Left kidney (tissue), 2 donors: Measurements from ENCODE around the gene GFRA1. TPM values are rescaled to one million over a fixed set of nuclear protein-coding genes. Genes with fewer than 3 reads are reported as not detected.
"Not testable (repeated sequence)": the region's sequence is repeated elsewhere in the genome, so short reads cannot be mapped to it uniquely, and the experiment has no call there.

Experiments
- DNase-seq: peaks from one replicate; pipeline ENCODE4 v3.0.0-alpha.2; 2013
- polyA plus RNA-seq: library from polyadenylated mRNA; unstranded; fragments of 120-200 nt; gene quantifications from one replicate; pipeline ENCODE4 v1.2.1, GENCODE V29; 2013; ENCODE audit not compliant: insufficient read length

Gene GFRA1
- polyA plus RNA-seq, 1 donor: 29.8 TPM

- DNase-seq: no peak
Measured at GRCh38 chr10:116198676-116199035, 74.3 kb downstream of the GFRA1 start.

- no peak for DNase-seq
Measured at GRCh38 chr10:116197946-116198675, 74.9 kb downstream of the GFRA1 start.

GRCh38 chr10:116195583-116195982 lies 77.4 kb downstream of the GFRA1 start:
- DNase-seq: no peak

GRCh38 chr10:116195039-116195438 lies 78.0 kb downstream of the GFRA1 start:
- DNase-seq: no peak

GRCh38 chr10:116194061-116194460 lies 78.9 kb downstream of the GFRA1 start:
- no peak for DNase-seq

DNA sequence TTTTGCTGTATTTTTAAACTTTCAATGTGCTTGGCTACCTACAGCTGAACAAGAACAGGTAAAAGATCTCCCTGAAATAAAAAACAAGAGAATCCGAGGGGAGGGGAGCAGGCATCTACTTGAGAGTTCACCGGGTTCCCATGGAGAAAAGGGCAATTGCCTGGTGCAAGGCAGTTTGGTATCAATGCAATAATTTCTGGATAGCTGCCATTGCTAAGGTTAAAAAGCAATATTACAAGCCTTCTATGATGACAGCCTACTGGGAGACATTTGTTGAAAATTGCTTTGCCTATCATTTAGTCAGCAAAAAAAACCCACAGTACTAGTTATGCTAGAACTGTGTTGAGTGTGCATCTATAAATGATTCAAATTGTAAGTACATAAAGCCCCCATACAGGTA lies 82.1 kb downstream of the GFRA1 start:
- DNase-seq: no peak

- DNase-seq: no peak
Measured at GRCh38 chr10:116186273-116186672, 86.7 kb downstream of the GFRA1 start.

DNA sequence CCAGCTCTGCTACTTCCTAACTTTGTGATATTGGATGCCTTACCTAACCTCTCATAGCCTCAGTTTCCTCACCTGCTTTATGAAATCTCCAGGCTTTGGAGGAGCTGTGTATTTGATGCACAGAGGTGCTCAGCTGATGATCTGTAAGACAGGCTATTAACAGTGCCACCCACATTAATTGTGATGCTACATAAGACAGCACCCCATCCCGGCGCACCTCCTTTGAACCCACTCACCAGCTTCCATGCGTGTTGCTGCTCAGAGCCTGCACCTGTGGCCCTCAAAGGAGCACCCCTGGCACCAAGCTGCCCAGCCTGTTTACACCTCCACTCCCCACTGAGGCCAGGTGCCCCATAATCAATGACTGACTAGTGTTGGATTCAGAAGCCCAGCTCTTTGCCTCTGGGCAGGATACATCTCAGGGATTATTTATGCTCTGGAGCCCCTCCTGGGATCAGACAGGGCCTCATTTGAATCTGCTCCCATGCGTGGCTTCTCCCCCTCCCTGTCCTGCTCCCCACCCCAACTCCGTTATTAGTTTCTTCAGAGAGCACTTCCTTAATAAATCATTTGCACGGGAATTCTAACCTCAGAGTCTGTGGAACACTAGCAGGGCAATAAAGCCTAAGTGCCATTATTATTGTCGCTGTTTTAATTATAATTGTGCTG lies 87.7 kb downstream of the GFRA1 start:
- no peak for DNase-seq

DNA sequence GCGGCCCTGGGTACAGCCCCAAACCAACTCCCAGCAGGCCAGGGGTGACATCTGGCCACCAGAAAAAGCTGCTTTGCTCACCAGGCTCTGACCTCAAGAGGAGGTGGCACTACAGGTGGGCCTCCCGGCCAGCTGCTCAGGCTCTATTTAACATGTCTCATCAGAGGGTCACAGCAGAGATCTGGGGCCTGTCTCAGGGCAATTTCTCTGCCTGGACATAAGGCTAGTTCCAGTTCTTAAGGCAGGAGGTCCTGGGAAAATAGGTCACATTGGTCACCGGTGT lies 88.6 kb downstream of the GFRA1 start:
- DNase-seq: no peak

GRCh38 chr10:116183733-116184511 lies 89.1 kb downstream of the GFRA1 start:
- peak; percentile 35 for DNase-seq

DNA sequence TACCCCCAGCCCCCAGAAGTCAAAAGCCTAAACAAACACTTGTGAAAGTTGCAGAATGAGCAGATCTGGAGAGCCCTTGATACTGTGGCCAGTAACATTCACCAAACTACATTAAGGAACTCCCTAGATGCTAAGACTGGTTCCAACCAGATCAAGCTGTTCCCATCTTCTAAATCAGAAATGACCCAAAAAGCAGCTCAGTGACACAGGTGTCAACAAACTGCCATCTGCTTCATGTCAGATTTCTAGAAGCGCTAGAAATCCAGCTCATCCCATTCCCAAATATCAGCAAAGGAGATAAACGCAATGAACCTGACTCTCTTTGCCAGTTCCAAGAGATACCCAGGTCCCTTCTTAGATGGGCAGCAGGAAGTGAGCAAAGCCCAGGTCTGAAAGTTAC lies 90.6 kb downstream of the GFRA1 start:
- DNase-seq: no peak

GRCh38 chr10:116178086-116178605 lies 94.9 kb downstream of the GFRA1 start:
- DNase-seq: no peak

- no peak for DNase-seq
Measured at GRCh38 chr10:116175231-116175630, 97.8 kb downstream of the GFRA1 start.

GRCh38 chr10:116171505-116171904 lies 101.5 kb downstream of the GFRA1 start:
- DNase-seq: no peak

- DNase-seq: no peak
Measured at GRCh38 chr10:116170815-116171250, 102.2 kb downstream of the GFRA1 start.

- DNase-seq: no peak
Measured at GRCh38 chr10:116169782-116170445, 103.1 kb downstream of the GFRA1 start.

DNA sequence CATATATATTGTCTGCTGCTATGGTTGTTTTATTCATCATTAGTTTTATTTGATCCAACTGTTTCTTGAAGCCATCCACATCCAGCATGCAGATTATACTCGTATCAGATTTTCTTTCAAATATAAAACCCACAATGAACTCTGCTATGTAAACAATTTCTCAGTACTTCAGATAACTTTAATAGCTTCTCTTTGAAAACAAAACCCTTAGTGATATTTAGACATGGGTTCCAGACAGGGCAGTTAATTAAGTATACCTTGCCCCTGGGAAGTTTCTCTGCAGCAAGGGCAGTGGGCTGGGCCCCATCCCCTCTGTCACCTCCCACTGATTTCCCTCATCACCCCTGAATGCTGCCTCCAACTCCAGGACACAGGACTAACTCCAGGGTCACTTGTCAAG lies 104.3 kb downstream of the GFRA1 start:
- no peak for DNase-seq

DNA sequence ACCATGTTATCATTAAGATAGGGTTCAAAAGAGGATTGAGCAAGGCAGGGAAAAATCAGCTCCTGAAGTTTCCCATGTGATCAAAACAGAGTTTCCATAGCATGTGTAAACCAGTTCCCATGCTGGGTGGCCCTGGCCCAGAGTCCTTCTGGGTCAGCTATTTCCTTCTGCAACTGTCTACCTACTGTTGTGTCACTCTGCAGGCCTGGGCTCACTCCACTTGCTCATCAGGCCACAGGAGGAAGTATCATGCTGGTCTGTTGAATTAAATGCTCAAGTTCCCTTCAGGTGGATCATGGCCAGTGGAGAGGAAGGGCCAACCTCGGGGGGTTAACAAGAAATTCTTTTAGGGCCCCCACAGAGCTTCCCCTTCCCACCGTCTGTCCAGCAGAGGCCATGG lies 104.7 kb downstream of the GFRA1 start:
- no peak for DNase-seq

DNA sequence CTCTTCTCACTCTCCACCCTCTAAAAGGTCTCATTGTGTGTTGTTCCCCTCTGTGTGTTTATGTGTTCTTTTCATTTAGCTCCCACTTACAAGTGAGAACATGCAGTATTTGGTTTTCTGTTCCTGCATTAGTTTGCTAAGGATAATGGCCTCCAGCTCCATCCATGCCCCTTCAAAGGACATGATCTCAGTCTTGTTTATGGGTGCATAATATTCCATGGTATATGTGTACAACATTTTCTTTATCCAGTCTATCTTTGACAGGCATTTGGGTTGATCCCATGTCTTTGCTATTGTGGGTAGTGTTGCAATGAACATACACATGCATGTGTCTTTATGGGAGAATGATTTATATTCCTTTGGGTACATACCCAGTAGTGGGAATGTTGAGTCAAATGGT lies 107.1 kb downstream of the GFRA1 start:
- not testable (repeated sequence) for DNase-seq

GRCh38 chr10:116164291-116164690 lies 108.7 kb downstream of the GFRA1 start:
- DNase-seq: no peak

DNA sequence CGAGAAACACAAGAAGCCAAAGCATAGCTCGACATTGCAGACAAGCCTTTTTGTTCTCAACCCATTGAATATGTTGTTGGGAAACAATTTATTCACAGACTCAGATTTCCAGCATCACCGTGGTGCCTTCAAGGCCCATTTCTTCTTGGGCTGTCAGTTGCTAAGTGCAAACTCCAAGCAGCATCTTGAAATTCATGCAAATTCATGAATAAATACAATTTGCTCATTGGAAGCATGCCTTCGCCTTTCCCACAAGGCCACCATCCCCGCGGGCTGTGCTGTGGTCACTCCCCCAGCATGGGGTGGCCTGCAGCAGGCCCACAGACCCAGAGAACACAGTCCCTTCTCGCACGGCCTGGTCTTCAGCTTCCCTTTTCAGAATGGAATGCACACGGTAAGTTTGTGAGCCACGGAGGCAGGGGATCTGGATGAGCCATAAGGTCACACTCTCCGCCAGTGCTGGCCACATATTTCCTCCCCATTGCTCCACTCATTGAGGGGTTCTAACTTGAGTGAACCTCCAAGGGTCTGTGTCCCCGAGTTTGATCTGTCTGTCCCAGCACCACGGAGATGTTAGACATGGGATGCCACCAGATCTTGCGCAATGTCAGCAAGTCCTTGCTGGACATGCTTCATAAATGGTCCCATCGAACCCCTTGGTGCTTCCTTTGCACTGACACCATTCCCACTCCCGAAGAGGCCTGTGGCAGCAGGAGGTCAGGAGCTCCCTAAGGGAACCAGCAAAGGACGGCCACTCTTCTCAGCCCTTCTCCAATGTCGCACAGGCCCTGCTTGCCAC lies 109.5 kb downstream of the GFRA1 start:
- no peak for DNase-seq

GRCh38 chr10:116162851-116163250 lies 110.2 kb downstream of the GFRA1 start:
- DNase-seq: no peak
